RPMI8226 (cell line): ENCODE results near the gene ZBTB20.
"Not testable (repeated sequence)": the region's sequence is repeated elsewhere in the genome, so short reads cannot be mapped to it uniquely, and the experiment has no call there.

Source experiments
- DNase-seq: peaks from one replicate; pipeline ENCODE4 v3.0.0-alpha.2; 2015

The ZBTB20 gene

DNA sequence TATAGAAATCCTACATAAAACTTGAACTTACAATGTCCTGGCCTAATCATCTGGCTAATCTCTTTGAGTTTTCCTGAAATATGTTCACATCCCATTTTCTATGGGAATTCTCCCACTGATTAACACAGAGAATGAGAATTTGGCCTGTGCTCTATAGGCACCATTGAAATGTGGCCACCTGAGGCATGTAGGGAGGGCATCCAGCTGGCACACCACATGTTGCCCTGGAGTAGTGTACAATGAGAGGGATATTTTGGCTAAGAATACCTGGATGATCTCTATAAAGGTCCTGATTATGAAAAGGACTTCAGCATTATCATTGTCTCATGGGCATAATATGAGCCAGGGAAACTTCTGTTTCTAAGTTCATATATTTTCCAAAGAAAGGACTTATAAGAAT, 324.0 kb downstream of the ZBTB20 start:
- DNase-seq = no peak

DNA sequence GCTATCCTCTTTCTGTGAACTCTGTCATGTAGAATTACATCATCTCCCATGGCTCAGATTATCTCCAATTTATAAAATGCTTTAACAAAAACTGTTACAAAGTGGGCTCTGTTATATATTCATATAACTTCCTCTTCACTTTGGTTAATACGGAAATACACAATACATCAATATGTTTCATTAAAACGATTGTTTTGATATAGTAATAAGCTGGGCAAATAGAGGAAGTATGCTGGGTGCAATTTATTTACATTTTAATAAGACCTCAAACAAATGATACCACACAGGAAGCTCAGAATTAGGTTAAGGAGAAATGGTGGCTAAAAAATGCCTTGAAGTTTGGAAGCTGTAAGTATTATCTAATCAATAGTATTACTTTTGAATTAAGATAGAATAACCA, 331.0 kb downstream of the ZBTB20 start:
- no peak for DNase-seq

DNA sequence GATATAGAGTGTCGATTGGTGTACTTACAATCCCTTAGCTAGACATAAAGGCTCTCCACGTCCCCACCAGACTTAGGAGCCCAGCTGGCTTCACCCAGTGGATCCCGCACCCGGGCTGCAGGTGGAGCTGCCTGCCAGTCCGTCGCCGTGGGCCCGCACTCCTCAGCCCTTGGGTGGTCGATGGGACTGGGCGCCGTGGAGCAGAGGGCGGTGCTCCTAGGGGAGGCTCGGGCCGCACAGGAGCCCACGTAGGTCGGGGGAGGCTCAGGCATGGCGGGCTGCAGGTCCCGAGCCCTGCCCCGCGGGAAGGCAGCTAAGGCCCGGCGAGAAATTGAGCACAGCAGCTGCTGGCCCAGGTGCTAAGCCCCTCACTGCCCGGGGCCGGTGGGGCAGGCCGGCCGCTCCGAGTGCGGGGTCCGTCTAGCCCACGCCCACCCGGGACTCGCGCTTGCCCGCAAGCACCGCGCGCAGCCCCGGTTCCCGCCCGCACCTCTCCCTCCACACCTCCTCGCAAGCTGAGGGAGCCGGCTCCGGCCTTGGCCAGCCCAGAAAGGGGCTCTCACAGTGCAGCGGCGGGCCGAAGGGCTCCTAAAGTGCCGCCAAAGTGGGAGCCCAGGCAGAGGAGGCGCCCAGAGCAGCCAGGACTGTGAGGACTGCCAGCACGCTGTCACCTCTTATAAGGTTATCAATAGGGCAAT, 334.4 kb downstream of the ZBTB20 start:
- DNase-seq = not testable (repeated sequence)

DNA sequence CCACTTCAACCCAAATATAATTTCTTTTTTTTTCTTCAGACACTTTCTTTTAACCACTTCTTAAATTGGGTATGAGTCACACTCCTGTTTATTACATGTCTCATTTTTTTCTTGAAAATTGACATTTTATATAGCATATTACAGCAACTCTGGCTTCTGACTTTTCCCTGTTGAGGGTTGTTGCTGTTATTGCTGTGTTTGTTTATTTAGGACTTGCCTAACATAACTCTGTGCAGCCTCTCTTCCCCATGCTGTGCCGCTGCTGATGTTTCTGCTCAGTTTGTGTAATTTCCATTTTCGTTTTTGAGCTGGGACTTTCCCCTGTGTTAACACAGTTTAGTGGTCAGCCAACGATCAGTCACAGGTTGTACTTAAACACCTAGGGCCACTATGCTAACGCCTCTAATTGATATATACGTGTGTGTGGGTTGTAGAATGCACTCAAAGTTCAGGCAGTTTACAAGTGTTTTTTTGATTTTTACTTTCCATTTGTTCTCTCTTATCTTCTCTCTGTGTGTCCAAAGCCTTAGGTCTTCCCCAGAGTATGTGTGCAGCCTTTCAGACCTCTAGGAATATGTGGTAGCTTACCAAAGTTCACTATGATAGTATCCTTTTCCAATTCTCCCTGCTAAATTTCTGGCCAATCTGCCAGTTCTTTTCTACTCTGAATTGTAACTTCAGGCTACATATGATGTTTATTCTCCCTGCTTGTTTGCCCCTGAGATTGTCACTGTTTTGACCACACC, 337.2 kb downstream of the ZBTB20 start:
- no peak for DNase-seq

DNA sequence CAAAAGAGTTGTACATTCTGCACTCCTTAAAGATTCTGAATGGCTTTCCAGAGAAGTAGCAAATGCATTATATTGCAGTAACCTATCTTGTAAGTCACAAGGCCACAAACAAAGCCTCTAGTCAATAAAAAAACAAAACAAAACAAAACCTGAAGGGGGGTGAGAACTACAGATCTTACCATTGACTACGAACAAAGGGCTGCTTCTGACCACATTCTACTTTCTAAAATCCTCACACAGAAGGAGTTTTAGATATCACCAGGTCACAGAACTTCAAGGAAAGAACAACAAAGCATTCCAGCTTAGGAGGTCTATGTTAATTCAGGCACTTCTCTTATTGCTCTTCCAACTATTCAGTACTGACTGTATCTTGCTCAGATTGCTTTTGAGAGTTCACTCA, 343.0 kb downstream of the ZBTB20 start:
- DNase-seq = no peak

DNA sequence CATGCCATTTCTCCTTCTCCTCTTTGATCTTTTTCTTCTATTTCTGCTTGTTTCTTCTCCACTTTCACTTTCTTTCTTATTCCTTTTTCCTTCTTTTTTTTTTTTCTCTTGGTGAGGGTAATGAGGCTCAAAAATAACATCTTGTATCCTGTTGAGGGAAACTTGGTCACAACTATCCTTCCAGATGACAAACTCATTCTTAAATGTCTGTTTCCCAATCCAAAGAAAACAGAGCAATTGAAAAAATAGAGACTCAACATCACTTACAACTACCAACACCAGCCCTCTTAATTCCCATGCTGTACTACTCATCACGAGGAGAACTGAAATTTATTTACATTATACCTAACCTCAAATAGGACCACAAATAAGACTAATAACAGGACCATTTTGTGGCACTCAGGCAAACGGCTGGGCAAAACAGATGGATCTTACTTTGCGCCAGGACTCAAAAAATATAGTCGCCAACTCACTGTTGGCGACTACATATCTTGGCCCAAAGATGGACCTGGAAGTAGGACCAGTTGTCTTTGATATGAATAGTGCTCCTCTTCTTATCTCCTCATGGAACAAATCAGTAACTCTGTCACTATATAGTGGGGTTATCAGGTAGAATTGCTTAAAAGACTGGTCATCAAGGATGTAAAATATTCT, 343.9 kb downstream of the ZBTB20 start:
- no peak for DNase-seq

DNA sequence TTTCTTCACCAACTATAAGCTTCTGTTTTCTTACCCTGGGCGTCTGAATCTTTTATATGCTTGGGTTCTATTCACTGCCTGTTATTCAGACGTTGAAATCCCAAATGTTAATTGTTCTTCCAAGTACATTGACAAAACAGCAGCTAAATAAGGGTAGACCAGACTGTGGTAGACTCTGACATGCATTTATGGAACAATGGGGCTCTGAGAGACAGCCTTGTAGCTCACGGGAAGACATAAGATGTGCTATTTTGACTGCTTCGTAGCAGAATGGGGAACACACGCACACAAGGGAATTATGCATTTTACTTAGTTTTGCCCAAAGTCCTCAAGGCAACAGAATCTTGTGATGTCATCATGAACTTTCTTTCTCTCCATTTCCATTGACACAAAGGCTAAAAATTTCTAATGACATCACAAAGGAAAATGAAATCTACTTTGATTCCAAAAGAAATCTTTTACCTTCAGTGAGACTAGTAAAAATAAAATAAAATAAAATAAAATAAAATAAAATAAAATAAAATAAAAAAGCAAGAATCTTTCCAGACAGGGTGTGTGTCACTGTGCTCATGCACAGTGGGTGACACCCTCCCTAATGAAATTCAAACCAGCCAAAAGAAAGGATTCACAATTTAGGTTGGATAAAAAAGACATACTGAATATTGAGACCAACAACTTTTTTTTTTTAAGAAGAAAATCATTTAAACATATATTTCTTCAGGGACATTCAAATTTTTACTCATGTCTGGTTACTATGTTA, 346.6 kb downstream of the ZBTB20 start:
- no peak for DNase-seq

DNA sequence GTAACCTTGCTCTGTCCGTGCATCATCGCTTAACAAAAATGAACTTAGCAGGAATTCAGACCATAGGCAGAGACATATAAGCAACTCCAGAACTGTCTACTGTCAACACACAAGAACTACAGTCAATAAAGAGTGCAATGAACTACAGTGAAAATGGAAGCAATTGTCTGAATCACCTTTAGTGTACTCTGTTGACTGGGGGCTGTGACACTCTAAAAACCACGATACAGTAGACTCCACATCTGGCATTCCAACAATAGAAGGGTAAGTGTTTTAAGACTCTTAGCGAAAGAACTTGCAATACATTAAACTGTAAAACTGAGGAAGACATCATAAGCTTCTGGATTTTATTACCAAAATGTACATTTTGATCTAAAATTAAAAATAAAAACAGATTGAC, 347.3 kb downstream of the ZBTB20 start:
- DNase-seq = no peak

DNA sequence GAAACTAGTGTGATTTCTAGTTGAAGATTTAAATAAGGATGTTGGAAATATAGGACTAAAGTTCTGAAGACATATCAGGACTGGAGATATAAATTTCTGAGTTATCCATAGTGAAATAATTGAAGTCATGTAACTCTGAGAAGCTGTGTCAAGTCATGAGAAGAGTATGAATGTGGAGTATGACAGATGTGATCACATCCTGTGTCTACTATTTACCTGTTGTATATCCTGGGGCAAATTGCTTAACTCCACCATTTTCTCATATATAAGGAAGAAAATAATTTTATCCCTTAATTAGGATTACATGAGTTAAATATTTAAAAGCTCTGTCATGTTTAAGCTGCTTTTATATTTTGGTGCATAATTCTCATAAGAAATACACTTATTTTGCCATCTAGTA, 350.3 kb downstream of the ZBTB20 start:
- DNase-seq = no peak

DNA sequence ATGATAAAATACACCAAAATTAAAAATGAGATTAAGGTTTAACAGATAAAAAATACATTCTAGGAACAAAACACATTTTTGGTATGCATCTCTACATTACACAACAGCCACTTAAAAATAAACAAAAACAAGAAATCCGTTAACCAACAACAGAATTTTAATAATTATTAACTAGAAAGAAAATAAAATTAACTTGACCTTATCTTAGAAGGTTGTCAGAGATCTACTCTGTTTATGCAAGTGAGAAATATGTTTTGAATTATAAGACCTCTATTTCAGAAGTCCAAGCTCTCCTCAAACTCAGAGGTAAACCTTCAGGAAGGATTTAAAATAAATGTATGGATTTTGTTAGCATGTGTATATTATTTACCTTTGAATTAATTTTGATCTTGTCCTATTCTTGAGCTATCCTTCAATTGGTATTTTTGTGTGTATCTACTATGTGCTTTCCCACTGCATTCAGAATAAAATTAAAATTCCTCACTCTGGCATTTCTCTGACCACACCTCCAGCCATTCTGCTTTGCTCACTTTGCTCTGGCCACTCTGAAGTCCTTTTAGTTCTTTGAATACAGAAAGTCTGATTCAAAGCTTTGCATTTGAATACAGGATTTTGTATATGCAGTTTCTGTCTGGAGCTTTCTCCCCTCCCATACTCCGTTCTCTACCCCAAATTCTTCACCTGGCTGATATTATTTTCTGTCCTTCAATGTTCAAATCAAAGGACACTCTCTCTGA, 352.0 kb downstream of the ZBTB20 start:
- no peak for DNase-seq

DNA sequence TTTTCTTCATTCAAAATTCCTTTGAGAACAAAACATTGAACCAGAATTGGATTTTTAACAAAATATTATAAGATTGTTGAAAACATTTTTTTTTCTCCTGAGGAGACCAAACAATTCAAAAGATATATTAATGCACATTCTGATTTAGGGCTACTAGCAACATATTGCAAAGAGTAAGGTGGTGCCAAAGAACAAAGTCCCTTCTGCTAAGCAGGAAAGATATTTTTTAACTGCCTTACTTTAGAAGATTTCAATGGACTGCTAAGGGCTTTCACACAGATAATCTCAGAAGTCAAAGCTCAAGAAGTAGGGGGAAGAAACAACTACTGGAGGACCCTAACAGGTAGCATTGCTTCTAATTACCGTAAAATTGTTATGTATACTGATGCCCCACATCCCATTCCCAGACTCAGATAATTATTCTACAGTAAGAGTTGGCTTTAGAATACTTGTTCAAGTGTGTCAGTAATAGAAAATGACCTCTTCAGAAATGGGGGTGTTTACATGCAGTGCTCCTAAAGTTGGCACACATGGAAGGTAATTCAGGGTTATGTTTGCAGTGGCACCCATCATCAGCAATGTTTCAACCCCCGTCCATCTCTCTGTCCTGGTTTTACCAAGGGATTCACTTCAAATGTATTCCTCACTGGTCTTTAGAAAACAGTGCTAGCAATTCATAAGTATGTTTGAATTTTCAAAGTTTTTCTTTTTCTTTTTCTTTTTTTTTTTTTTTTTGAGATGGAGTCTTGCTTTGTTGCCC, 354.7 kb downstream of the ZBTB20 start:
- DNase-seq = no peak

DNA sequence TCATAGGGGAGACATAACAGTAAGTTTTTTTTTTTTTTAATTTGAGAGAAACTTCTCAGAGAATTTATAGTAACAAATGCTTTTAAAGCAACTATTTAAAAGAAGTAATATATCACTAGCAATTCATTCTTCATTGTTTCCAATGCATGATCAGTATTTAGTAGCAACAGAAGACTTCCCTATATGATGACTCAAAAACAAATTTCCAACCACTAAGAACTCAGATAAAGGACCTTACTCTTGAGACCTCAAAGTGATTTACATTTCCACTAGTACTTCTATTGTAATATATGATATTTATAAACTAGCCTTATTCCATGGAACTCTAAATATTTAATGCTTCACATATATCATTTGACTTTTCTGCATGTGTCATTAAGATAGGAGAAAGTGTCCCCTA, 356.3 kb downstream of the ZBTB20 start:
- no peak for DNase-seq

DNA sequence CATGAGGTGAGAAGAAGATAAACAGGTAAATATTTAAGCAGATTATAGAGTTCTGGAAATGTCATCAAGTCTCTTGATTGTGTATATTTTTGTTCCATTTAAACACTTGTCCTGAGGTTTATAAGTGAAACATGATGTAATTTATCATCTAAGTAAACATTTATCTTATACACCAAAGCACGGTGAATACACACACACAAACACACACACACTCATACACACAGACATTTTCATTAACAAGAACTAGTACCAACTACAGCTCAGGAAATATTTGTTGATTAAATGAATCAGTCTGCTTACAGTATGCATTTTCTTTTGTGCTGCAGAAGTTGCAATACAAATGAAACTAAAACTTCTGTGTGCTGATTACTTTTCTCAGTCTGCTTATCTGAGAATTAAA, 357.3 kb downstream of the ZBTB20 start:
- no peak for DNase-seq

DNA sequence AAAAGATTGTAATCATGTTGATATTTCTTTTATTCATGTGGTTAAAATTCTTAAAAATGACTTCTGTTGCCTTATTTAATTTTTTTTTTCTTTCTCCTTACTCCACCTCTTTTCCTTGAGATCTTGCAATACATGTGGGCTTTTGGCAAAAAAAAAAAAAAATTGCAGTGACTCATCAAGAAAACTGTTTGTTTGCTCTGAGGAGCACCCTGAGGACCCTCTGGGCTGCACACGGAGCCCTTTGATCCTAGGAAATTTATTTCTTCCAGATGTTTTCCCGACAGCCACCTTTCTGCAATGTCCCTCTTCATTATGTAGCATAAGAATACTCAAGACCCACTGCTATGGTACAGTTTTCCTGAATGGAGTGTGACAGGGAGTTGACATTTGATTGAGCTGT, 371.7 kb downstream of the ZBTB20 start:
- DNase-seq = no peak

DNA sequence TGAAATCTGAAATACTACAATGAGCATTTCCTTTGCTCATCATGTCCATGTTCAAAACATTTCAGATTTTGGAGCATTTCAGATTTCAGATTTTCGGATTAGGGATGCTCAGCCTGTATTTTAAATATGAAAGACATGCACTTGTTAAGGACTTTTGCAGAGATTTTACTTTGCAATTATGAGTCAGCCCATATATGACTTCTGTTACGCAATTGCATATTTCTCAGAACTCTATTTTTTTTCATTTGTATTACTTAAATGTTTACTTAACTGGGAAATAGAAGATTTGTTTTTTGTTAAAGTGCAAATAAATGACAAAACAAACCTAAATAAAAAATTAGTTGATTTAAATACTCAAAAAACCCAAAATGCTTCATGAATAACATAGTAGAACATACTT, 376.2 kb downstream of the ZBTB20 start:
- DNase-seq = no peak

DNA sequence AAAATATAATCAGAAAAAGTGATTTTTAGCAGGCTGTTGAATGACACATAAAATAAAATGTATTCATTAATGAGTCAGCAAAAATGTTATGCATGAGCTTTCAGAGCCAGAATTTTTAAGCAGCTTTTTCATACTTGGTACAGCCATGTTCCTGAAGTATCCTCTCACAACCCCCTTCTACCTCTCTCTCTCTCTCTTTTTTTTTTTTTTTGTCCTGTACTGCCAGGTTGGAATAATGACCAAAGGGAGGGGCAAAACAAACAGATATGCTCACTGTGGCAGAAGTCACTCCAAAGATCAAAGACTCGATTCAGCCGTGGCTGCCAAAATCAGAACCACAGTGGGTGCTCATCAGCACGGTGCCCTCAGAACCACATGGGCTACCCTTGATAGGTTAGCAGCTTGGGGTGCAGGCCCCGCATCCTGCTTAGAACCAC, 383.0 kb downstream of the ZBTB20 start:
- no peak for DNase-seq

DNA sequence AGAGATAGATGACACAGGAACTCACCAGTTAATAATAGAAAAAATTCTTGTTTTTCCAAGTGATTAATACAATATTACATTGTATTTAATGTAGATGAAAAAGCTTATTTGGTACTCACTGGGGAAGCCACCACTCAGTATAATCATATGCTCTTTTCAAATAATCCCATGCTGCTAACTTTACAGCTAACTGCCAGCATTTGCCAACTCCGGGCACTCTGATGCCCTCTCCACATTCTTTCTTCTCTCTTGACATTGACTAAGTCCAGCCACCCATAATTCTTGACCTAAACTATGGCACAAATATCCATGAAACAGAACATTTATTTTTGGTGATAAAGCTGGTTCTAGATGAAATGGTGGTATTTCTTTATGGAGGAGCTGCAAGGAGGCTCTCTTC, 384.9 kb downstream of the ZBTB20 start:
- no peak for DNase-seq

DNA sequence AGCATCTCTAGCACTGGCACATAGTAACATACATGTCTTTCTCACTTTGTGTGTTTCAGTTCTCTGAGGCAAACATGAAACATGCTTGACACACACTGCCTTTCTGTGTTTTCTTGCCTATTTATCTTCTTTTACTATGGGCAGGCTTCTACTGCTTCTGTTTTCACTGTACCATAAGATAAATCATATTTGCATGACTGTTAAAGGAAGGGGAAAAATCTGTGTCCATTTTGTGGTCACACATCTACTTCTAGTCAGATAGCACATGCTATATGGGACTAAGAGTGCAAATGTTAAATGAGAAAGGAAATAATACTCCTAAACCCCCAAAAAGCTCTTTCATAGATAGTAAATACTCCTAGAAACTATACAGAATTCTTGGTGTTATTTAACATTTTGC, 386.4 kb downstream of the ZBTB20 start:
- DNase-seq = no peak

DNA sequence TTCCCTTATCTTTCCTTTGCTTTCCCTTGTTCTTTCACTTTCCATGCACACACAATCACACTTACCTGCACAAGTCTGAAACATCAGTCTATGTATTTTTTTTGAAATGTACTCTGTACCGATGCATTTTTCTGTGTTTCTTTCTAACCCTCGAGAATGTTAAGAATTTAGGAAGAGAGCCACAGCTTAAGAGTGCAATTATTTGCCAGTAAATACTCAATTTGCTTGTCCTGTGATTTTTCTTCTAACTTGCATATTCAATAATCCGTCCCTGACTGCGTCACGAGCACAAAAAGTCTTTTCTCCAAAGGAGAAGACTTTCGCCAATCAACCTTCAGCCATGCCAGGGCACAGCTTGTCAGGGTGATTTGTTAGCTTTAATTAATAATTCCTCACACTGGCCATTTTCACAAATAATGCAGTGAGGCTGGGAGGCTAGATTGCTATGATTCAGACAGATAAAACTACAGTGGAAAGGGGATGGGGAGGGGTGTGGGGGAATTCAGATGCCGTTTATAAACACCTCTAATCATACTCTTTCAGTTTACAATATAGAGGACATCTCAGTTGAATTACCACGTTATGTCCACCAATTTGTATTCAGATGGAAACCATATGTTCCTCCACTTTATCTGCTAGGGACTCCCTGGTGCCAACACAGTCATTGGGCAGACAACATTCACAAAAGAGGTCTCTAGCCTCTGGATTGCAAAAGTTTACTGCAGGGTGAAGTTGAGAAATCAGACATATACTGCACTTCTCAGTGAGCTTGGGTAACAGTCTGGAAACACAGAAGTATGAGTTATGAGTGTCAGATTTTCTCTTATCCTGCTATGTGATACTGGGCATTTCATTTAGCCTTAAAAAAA, 388.0 kb downstream of the ZBTB20 start:
- no peak for DNase-seq

DNA sequence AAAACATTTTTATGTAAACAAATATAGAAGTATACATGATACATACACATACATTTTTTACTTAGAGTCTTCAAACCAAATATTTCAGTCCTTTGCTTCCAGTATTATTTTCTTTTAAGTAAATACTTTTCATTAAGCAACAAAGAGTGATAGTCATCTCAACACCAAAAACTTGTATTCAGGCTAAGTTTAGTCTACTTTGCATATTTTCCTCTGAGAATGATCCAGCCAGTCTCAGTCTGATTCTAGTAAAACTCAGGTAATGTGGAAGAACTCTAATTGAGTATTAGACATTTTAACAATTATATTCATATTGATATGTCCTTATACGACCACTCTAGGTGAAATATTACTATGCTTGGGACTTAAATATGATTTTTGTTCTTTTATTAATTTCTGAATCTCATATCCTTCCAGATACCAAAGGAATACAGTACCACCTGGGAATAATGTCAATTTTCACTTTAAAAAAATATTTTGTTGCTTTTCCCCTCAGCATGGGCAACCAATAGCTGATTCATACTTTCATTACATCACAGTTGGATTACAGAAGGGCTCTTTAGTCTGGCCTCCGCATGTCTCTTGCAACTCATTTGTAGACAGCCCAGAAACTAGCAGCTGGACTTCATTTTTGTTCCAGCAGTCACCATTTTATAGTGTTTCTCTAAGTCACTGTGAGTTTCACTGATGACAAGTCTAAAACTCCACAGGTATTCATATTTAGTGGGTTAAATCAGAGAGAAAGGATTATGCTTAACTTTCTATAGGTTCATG, 390.4 kb downstream of the ZBTB20 start:
- DNase-seq = no peak
